Measurements from ENCODE around the gene S100A7A.

S100A7A gene

DNA sequence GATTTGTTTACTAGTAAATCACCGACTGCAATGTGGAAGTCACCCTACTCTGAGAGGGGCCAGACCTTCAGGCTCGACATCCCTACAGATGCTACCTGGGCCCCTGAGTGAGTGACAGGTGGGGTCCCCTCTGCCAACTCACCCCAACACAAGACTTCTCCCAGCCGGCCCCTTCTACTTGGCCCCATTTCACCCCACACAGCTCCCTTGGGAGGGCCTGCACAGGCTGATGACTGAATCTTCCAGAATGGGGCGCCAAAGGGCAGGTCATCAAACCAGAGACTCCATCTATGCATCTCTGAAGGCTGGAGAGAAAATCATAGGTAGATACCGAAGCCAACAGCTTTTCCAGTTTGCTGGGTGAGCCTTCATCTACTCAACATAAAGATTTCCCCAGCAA lies 16.1 kb upstream of the S100A7A start (continued):
- TF ChIP-seq, protein P1, sequence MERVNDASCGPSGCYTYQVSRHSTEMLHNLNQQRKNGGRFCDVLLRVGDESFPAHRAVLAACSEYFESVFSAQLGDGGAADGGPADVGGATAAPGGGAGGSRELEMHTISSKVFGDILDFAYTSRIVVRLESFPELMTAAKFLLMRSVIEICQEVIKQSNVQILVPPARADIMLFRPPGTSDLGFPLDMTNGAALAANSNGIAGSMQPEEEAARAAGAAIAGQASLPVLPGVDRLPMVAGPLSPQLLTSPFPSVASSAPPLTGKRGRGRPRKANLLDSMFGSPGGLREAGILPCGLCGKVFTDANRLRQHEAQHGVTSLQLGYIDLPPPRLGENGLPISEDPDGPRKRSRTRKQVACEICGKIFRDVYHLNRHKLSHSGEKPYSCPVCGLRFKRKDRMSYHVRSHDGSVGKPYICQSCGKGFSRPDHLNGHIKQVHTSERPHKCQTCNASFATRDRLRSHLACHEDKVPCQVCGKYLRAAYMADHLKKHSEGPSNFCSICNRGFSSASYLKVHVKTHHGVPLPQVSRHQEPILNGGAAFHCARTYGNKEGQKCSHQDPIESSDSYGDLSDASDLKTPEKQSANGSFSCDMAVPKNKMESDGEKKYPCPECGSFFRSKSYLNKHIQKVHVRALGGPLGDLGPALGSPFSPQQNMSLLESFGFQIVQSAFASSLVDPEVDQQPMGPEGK (CRISPR knock-in tag; IDR thresholded peaks at IDR 0.05; ENCODE audit: borderline replicate concordance), result no peak
- TF ChIP-seq, protein P2, sequence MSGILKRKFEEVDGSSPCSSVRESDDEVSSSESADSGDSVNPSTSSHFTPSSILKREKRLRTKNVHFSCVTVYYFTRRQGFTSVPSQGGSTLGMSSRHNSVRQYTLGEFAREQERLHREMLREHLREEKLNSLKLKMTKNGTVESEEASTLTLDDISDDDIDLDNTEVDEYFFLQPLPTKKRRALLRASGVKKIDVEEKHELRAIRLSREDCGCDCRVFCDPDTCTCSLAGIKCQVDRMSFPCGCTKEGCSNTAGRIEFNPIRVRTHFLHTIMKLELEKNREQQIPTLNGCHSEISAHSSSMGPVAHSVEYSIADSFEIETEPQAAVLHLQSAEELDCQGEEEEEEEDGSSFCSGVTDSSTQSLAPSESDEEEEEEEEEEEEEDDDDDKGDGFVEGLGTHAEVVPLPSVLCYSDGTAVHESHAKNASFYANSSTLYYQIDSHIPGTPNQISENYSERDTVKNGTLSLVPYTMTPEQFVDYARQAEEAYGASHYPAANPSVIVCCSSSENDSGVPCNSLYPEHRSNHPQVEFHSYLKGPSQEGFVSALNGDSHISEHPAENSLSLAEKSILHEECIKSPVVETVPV (CRISPR knock-in tag; IDR thresholded peaks at IDR 0.05), result no peak
- no peak for TF ChIP-seq ISL1 (CRISPR knock-in tag; IDR thresholded peaks at IDR 0.05)
- TF ChIP-seq ZC3H10 (CRISPR knock-in tag; IDR thresholded peaks at IDR 0.05), result no peak

DNA sequence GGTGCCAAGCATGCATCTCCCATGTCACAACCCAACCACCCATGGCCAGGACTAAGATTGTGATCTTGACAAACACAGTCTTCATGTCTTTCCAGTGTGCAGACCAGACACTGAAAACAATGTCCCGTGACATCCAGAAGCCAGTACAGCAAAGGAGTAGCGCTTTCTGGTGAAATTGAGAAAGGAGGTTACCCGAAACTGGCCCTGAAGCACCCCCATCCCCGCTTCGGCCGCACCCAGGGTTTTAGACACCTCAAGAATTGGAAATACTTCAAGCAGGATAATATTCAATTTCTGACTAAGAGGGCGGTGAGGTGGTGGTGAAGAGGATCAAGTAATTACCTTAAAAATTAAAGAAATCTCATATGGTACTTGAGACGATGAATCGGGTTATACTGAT lies 14.9 kb upstream of the S100A7A start:
- ATAC-seq, result no peak
- TF ChIP-seq ISL1 (CRISPR knock-in tag; IDR thresholded peaks at IDR 0.05), result no peak

DNA sequence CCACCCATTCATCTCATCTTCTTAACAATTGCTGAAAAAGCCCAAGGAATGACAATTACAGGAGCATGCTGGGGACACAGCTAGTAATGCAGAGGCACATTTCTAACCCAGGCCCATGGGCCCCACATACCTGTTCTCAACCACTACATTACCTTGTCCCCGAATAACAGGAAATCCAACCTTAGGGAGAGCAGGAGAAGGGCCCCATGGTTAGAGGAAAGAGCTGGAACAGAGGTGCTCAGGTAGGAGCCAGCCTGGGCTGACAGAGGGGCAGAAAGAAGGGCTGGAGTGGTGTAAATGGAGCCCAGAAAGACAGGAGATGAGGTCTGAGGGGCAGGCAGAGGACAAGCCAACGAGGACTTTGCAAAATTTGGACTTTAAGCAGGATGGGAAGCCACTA lies 14.1 kb upstream of the S100A7A start:
- TF ChIP-seq ARNTL (CRISPR knock-in tag; IDR thresholded peaks at IDR 0.05; ENCODE audit: borderline replicate concordance, low read depth), result no peak
- TF ChIP-seq, protein P3, sequence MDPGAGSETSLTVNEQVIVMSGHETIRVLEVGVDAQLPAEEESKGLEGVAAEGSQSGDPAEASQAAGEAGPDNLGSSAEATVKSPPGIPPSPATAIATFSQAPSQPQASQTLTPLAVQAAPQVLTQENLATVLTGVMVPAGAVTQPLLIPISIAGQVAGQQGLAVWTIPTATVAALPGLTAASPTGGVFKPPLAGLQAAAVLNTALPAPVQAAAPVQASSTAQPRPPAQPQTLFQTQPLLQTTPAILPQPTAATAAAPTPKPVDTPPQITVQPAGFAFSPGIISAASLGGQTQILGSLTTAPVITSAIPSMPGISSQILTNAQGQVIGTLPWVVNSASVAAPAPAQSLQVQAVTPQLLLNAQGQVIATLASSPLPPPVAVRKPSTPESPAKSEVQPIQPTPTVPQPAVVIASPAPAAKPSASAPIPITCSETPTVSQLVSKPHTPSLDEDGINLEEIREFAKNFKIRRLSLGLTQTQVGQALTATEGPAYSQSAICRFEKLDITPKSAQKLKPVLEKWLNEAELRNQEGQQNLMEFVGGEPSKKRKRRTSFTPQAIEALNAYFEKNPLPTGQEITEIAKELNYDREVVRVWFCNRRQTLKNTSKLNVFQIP (CRISPR knock-in tag; IDR thresholded peaks at IDR 0.05; ENCODE audit: borderline replicate concordance, low read depth), result no peak
- no peak for TF ChIP-seq ZC3H10 (CRISPR knock-in tag; IDR thresholded peaks at IDR 0.05)
- TF ChIP-seq ZNF8 (CRISPR knock-in tag; IDR thresholded peaks at IDR 0.05), result no peak
- TF ChIP-seq ZFP30 (CRISPR knock-in tag; IDR thresholded peaks at IDR 0.05), result no peak
- no peak for TF ChIP-seq OSR1 (CRISPR knock-in tag; IDR thresholded peaks at IDR 0.05)
- TF ChIP-seq BACH2 (CRISPR knock-in tag; IDR thresholded peaks at IDR 0.05; ENCODE audit: borderline replicate concordance), result no peak
- TF ChIP-seq ZNF70 (CRISPR knock-in tag; IDR thresholded peaks at IDR 0.05), result no peak
- no peak for TF ChIP-seq TOX (CRISPR knock-in tag; IDR thresholded peaks at IDR 0.05; ENCODE audit: borderline replicate concordance)
- TF ChIP-seq, protein P4, sequence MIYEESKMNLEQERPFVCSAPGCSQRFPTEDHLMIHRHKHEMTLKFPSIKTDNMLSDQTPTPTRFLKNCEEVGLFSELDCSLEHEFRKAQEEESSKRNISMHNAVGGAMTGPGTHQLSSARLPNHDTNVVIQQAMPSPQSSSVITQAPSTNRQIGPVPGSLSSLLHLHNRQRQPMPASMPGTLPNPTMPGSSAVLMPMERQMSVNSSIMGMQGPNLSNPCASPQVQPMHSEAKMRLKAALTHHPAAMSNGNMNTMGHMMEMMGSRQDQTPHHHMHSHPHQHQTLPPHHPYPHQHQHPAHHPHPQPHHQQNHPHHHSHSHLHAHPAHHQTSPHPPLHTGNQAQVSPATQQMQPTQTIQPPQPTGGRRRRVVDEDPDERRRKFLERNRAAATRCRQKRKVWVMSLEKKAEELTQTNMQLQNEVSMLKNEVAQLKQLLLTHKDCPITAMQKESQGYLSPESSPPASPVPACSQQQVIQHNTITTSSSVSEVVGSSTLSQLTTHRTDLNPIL (CRISPR knock-in tag; IDR thresholded peaks at IDR 0.05; ENCODE audit: low read depth), result no peak
- TF ChIP-seq ESRRG (CRISPR knock-in tag; IDR thresholded peaks at IDR 0.05), result no peak
- TF ChIP-seq, protein P2 (CRISPR knock-in tag; IDR thresholded peaks at IDR 0.05), result no peak
- TF ChIP-seq ISL1 (CRISPR knock-in tag; IDR thresholded peaks at IDR 0.05), result no peak
- TF ChIP-seq, protein P1 (CRISPR knock-in tag; IDR thresholded peaks at IDR 0.05; ENCODE audit: borderline replicate concordance), result no peak
- TF ChIP-seq, protein P5, sequence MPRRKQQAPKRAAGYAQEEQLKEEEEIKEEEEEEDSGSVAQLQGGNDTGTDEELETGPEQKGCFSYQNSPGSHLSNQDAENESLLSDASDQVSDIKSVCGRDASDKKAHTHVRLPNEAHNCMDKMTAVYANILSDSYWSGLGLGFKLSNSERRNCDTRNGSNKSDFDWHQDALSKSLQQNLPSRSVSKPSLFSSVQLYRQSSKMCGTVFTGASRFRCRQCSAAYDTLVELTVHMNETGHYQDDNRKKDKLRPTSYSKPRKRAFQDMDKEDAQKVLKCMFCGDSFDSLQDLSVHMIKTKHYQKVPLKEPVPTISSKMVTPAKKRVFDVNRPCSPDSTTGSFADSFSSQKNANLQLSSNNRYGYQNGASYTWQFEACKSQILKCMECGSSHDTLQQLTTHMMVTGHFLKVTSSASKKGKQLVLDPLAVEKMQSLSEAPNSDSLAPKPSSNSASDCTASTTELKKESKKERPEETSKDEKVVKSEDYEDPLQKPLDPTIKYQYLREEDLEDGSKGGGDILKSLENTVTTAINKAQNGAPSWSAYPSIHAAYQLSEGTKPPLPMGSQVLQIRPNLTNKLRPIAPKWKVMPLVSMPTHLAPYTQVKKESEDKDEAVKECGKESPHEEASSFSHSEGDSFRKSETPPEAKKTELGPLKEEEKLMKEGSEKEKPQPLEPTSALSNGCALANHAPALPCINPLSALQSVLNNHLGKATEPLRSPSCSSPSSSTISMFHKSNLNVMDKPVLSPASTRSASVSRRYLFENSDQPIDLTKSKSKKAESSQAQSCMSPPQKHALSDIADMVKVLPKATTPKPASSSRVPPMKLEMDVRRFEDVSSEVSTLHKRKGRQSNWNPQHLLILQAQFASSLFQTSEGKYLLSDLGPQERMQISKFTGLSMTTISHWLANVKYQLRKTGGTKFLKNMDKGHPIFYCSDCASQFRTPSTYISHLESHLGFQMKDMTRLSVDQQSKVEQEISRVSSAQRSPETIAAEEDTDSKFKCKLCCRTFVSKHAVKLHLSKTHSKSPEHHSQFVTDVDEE (CRISPR knock-in tag; IDR thresholded peaks at IDR 0.05), result no peak
- no peak for ATAC-seq

All from SK-N-SH treated with all-trans-retinoic acid at 6 μM for 48 hours (cell line).